K562 (cell line): Measurements from ENCODE around the gene SUSD5. TPM values are rescaled to one million over a fixed set of nuclear protein-coding genes. Genes with fewer than 3 reads are reported as not detected.
A peak's percentile ranks its signal among the peaks of the same experiment; 100 is the strongest.

Source experiments
- TCF7 ChIP-seq: sonication (generic); IDR thresholded peaks from 2 replicates; pipeline ENCODE4 v1.6.1; 2016; ENCODE audit warnings: antibody characterized with exemption, borderline replicate concordance
- polyA plus RNA-seq, 8 experiments: library from polyadenylated mRNA; depleted of rRNA in 4 of 8; stranded (reverse) in 5 of 8; unstranded in 3 of 8; fragments of >200 nt; fragmentation: Nextera tagmentation in 2 of 8; fragmentation: Illumina TruSeq in 1 of 8; extraction: Ambion mirVana in 2 of 8; extraction: Trizol in 1 of 8; gene quantifications; 2 replicates each; pipeline versions ENCODE4 v1.2.1 to v1.2.3, GENCODE V29; 2011 to 2014; ENCODE audit warnings: inconsistent platforms in 1 of 8, missing spikeins in 1 of 8
- total RNA-seq, 7 experiments: library from RNA; depleted of rRNA in 6 of 7; stranded (reverse); fragments of >200 nt in 6 of 7; fragmentation: Illumina TruSeq in 2 of 7; extraction: Trizol in 2 of 7; gene quantifications; 2 replicates each; pipeline versions ENCODE4 v1.2.1 to v1.2.3, GENCODE V29; 2011 to 2021; ENCODE audit warnings: low replicate concordance in 1 of 7
- TF ChIP-seq, protein P1 (sequence below): fragments of 200-600 bp; sonication (generic); IDR thresholded peaks from one replicate; pipeline ENCODE4 v1.6.1; 2012; ENCODE audit warnings: mild to moderate bottlenecking, low read depth, low read length, inconsistent platforms
- TF ChIP-seq, protein P2 (sequence below): fragments of 450-650 bp; IDR thresholded peaks from 2 replicates; pipeline ENCODE4 v1.6.1; 2016; ENCODE audit warnings: mild to moderate bottlenecking, moderate library complexity

Gene SUSD5
- total and polyA plus RNA-seq, 9 of the 15 experiments (the other 6 are each of a cell fraction or from before 2014, with no cell fraction given) = not detected

DNA sequence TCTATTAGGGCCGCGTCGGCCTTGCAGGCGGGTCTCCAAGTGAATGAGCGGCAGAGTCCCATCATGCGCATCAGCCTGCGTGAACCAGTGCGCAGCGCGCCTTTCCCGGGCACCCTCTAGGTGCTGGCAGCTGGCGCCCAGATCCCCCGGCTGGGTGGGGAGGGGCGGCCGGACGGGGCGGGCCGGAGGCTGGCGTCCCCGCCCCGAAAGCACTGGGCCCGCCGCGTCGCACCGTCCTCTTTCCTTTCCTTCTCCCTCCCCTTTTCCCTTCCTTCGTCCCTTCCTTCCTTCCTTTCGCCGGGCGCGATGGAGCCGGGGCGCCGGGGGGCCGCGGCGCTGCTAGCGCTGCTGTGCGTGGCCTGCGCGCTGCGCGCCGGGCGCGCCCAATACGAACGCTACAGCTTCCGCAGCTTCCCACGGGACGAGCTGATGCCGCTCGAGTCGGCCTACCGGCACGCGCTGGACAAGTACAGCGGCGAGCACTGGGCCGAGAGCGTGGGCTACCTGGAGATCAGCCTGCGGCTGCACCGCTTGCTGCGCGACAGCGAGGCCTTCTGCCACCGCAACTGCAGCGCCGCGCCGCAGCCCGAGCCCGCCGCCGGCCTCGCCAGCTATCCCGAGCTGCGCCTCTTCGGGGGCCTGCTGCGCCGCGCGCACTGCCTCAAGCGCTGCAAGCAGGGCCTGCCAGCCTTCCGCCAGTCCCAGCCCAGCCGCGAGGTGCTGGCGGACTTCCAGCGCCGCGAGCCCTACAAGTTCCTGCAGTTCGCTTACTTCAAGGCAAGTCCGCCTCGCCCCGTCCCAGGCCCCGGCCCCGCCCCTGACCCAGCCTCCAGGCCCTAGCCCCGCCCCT is 104.6 kb downstream of the SUSD5 start, which contains the start of gene CRTAP (continued):
- TF ChIP-seq, protein P1, sequence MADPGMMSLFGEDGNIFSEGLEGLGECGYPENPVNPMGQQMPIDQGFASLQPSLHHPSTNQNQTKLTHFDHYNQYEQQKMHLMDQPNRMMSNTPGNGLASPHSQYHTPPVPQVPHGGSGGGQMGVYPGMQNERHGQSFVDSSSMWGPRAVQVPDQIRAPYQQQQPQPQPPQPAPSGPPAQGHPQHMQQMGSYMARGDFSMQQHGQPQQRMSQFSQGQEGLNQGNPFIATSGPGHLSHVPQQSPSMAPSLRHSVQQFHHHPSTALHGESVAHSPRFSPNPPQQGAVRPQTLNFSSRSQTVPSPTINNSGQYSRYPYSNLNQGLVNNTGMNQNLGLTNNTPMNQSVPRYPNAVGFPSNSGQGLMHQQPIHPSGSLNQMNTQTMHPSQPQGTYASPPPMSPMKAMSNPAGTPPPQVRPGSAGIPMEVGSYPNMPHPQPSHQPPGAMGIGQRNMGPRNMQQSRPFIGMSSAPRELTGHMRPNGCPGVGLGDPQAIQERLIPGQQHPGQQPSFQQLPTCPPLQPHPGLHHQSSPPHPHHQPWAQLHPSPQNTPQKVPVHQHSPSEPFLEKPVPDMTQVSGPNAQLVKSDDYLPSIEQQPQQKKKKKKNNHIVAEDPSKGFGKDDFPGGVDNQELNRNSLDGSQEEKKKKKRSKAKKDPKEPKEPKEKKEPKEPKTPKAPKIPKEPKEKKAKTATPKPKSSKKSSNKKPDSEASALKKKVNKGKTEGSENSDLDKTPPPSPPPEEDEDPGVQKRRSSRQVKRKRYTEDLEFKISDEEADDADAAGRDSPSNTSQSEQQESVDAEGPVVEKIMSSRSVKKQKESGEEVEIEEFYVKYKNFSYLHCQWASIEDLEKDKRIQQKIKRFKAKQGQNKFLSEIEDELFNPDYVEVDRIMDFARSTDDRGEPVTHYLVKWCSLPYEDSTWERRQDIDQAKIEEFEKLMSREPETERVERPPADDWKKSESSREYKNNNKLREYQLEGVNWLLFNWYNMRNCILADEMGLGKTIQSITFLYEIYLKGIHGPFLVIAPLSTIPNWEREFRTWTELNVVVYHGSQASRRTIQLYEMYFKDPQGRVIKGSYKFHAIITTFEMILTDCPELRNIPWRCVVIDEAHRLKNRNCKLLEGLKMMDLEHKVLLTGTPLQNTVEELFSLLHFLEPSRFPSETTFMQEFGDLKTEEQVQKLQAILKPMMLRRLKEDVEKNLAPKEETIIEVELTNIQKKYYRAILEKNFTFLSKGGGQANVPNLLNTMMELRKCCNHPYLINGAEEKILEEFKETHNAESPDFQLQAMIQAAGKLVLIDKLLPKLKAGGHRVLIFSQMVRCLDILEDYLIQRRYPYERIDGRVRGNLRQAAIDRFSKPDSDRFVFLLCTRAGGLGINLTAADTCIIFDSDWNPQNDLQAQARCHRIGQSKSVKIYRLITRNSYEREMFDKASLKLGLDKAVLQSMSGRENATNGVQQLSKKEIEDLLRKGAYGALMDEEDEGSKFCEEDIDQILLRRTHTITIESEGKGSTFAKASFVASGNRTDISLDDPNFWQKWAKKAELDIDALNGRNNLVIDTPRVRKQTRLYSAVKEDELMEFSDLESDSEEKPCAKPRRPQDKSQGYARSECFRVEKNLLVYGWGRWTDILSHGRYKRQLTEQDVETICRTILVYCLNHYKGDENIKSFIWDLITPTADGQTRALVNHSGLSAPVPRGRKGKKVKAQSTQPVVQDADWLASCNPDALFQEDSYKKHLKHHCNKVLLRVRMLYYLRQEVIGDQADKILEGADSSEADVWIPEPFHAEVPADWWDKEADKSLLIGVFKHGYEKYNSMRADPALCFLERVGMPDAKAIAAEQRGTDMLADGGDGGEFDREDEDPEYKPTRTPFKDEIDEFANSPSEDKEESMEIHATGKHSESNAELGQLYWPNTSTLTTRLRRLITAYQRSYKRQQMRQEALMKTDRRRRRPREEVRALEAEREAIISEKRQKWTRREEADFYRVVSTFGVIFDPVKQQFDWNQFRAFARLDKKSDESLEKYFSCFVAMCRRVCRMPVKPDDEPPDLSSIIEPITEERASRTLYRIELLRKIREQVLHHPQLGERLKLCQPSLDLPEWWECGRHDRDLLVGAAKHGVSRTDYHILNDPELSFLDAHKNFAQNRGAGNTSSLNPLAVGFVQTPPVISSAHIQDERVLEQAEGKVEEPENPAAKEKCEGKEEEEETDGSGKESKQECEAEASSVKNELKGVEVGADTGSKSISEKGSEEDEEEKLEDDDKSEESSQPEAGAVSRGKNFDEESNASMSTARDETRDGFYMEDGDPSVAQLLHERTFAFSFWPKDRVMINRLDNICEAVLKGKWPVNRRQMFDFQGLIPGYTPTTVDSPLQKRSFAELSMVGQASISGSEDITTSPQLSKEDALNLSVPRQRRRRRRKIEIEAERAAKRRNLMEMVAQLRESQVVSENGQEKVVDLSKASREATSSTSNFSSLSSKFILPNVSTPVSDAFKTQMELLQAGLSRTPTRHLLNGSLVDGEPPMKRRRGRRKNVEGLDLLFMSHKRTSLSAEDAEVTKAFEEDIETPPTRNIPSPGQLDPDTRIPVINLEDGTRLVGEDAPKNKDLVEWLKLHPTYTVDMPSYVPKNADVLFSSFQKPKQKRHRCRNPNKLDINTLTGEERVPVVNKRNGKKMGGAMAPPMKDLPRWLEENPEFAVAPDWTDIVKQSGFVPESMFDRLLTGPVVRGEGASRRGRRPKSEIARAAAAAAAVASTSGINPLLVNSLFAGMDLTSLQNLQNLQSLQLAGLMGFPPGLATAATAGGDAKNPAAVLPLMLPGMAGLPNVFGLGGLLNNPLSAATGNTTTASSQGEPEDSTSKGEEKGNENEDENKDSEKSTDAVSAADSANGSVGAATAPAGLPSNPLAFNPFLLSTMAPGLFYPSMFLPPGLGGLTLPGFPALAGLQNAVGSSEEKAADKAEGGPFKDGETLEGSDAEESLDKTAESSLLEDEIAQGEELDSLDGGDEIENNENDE = no peak
- TF ChIP-seq, protein P2, sequence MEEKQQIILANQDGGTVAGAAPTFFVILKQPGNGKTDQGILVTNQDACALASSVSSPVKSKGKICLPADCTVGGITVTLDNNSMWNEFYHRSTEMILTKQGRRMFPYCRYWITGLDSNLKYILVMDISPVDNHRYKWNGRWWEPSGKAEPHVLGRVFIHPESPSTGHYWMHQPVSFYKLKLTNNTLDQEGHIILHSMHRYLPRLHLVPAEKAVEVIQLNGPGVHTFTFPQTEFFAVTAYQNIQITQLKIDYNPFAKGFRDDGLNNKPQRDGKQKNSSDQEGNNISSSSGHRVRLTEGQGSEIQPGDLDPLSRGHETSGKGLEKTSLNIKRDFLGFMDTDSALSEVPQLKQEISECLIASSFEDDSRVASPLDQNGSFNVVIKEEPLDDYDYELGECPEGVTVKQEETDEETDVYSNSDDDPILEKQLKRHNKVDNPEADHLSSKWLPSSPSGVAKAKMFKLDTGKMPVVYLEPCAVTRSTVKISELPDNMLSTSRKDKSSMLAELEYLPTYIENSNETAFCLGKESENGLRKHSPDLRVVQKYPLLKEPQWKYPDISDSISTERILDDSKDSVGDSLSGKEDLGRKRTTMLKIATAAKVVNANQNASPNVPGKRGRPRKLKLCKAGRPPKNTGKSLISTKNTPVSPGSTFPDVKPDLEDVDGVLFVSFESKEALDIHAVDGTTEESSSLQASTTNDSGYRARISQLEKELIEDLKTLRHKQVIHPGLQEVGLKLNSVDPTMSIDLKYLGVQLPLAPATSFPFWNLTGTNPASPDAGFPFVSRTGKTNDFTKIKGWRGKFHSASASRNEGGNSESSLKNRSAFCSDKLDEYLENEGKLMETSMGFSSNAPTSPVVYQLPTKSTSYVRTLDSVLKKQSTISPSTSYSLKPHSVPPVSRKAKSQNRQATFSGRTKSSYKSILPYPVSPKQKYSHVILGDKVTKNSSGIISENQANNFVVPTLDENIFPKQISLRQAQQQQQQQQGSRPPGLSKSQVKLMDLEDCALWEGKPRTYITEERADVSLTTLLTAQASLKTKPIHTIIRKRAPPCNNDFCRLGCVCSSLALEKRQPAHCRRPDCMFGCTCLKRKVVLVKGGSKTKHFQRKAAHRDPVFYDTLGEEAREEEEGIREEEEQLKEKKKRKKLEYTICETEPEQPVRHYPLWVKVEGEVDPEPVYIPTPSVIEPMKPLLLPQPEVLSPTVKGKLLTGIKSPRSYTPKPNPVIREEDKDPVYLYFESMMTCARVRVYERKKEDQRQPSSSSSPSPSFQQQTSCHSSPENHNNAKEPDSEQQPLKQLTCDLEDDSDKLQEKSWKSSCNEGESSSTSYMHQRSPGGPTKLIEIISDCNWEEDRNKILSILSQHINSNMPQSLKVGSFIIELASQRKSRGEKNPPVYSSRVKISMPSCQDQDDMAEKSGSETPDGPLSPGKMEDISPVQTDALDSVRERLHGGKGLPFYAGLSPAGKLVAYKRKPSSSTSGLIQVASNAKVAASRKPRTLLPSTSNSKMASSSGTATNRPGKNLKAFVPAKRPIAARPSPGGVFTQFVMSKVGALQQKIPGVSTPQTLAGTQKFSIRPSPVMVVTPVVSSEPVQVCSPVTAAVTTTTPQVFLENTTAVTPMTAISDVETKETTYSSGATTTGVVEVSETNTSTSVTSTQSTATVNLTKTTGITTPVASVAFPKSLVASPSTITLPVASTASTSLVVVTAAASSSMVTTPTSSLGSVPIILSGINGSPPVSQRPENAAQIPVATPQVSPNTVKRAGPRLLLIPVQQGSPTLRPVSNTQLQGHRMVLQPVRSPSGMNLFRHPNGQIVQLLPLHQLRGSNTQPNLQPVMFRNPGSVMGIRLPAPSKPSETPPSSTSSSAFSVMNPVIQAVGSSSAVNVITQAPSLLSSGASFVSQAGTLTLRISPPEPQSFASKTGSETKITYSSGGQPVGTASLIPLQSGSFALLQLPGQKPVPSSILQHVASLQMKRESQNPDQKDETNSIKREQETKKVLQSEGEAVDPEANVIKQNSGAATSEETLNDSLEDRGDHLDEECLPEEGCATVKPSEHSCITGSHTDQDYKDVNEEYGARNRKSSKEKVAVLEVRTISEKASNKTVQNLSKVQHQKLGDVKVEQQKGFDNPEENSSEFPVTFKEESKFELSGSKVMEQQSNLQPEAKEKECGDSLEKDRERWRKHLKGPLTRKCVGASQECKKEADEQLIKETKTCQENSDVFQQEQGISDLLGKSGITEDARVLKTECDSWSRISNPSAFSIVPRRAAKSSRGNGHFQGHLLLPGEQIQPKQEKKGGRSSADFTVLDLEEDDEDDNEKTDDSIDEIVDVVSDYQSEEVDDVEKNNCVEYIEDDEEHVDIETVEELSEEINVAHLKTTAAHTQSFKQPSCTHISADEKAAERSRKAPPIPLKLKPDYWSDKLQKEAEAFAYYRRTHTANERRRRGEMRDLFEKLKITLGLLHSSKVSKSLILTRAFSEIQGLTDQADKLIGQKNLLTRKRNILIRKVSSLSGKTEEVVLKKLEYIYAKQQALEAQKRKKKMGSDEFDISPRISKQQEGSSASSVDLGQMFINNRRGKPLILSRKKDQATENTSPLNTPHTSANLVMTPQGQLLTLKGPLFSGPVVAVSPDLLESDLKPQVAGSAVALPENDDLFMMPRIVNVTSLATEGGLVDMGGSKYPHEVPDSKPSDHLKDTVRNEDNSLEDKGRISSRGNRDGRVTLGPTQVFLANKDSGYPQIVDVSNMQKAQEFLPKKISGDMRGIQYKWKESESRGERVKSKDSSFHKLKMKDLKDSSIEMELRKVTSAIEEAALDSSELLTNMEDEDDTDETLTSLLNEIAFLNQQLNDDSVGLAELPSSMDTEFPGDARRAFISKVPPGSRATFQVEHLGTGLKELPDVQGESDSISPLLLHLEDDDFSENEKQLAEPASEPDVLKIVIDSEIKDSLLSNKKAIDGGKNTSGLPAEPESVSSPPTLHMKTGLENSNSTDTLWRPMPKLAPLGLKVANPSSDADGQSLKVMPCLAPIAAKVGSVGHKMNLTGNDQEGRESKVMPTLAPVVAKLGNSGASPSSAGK = peak; percentile 82
- peak; percentile 52; the same call in 1 of the 2 replicates for TF ChIP-seq TCF7
